Spinal cord (tissue), 10 donors: ENCODE data around the gene TMEM151A. TPM values are rescaled to one million over a fixed set of nuclear protein-coding genes. Genes with fewer than 3 reads are reported as not detected.
"Not testable (repeated sequence)": the region's sequence is repeated elsewhere in the genome, so short reads cannot be mapped to it uniquely, and the experiment has no call there.

Experiments
- DNase-seq, 6 donors: peaks; one replicate each; pipeline versions ENCODE4 v3.0.0 to v3.0.0-alpha.2; 2013 to 2015; ENCODE audit warnings: low spot score in 6 of 6, low read depth in 4 of 6
- H3K27ac ChIP-seq: one replicate; pipeline ENCODE4 v1.5.1; 2013; ENCODE audit warnings: low read depth, low read length, control low read depth
- H3K27me3 ChIP-seq: one replicate; pipeline ENCODE4 v1.6.1; 2013; ENCODE audit warnings: low read length; ENCODE audit not compliant: control insufficient read depth, insufficient read depth
- H3K36me3 ChIP-seq: one replicate; pipeline ENCODE4 v1.6.1; 2013; ENCODE audit warnings: low read length; ENCODE audit not compliant: control insufficient read depth, insufficient read depth
- H3K4me1 ChIP-seq: one replicate; pipeline ENCODE4 v1.6.1; 2013; ENCODE audit warnings: low read length; ENCODE audit not compliant: control insufficient read depth, insufficient read depth
- H3K4me3 ChIP-seq: one replicate; pipeline ENCODE4 v1.5.1; 2013; ENCODE audit warnings: low read depth, low read length, control low read depth
- H3K9me3 ChIP-seq: one replicate; pipeline ENCODE4 v1.6.1; 2013; ENCODE audit warnings: low read length; ENCODE audit not compliant: control insufficient read depth, insufficient read depth
- WGBS: methylation state at CpG from one replicate; pipeline ENCODE4 v1.1.5; 2013; ENCODE audit warnings: missing lambda C conversion rate; ENCODE audit not compliant: insufficient coverage; 5-methylcytosine and 5-hydroxymethylcytosine counted together
- polyA plus RNA-seq, 2 donors: library from polyadenylated mRNA; unstranded; fragments of 120-200 nt; gene quantifications; one replicate each; pipeline ENCODE4 v1.2.1, GENCODE V29; 2013; ENCODE audit not compliant: insufficient read length in 2 of 2
- total RNA-seq, 2 donors: library from RNA; depleted of rRNA in 1 of 2; stranded (reverse); fragments of 120-200 nt in 1 of 2; fragments of >200 nt in 1 of 2; gene quantifications; one replicate each; pipeline versions ENCODE4 v1.2.3 to v1.2.4, GENCODE V29; 2013 to 2014
- donor health status: healthy.

The TMEM151A gene
- total and polyA plus RNA-seq, 4 donors: 8.0 to 52.0 (median 34.6) TPM

GRCh38 chr11:66274219-66274618 is 17.5 kb upstream of the TMEM151A start:
- no peak overlapping the region for H3K27ac ChIP-seq
- no peaks in the 10 kb centered on the region for H3K27me3 ChIP-seq
- WGBS: 88% methylated on average over 1 of the region's 1 CpG
- H3K9me3 ChIP-seq: no peaks in the 10 kb centered on the region
- H3K36me3 ChIP-seq: peaks cover 63% of the 10 kb centered on the region
- no peak overlapping the region for H3K4me3 ChIP-seq
- H3K4me1 ChIP-seq: peaks cover 27% of the 10 kb centered on the region
- no peak for DNase-seq

GRCh38 chr11:66275396-66275795 is 16.3 kb upstream of the TMEM151A start:
- Histone ChIP-seq H3K27me3 (no peaks in the 10 kb centered on the region), H3K4me3 (no peak overlapping the region), H3K9me3 (no peaks in the 10 kb centered on the region), H3K36me3 (peaks cover 64% of the 10 kb centered on the region), H3K4me1 (peaks cover 31% of the 10 kb centered on the region), H3K27ac (no peak overlapping the region)
- WGBS: 89% methylated on average over 6 of the region's 8 CpGs
- DNase-seq: no peak

- Histone ChIP-seq H3K4me3 (no peak overlapping the region), H3K27ac (no peak overlapping the region), H3K36me3 (peaks cover 63% of the 10 kb centered on the region), H3K9me3 (no peaks in the 10 kb centered on the region), H3K27me3 (no peaks in the 10 kb centered on the region), H3K4me1 (peaks cover 35% of the 10 kb centered on the region)
- WGBS: 94% methylated on average over 8 of the region's 14 CpGs
- DNase-seq: no peak
These were observed 15.6 kb upstream of the TMEM151A start for GRCh38 chr11:66275984-66276612.

- H3K27ac ChIP-seq, H3K4me3 ChIP-seq, H3K9me3 ChIP-seq, H3K27me3 ChIP-seq, DNase-seq: not testable (repeated sequence)
- peaks cover 62% of the 10 kb centered on the region for H3K36me3 ChIP-seq
- peaks cover 40% of the 10 kb centered on the region for H3K4me1 ChIP-seq
- WGBS: 62% methylated on average over 7 of the region's 13 CpGs
These were observed 15.1 kb upstream of the TMEM151A start for GRCh38 chr11:66276619-66277018.

- H3K4me3 ChIP-seq, H3K27ac ChIP-seq, H3K27me3 ChIP-seq, H3K9me3 ChIP-seq, DNase-seq: not testable (repeated sequence)
- peaks cover 62% of the 10 kb centered on the region for H3K36me3 ChIP-seq
- WGBS: 71% methylated on average over 4 of the region's 4 CpGs
- peaks cover 44% of the 10 kb centered on the region for H3K4me1 ChIP-seq
These were observed 14.6 kb upstream of the TMEM151A start for GRCh38 chr11:66277064-66277463.

- Histone ChIP-seq H3K9me3 (no peaks in the 10 kb centered on the region), H3K27me3 (no peaks in the 10 kb centered on the region), H3K27ac (no peak within 1 kb of the TSS), H3K36me3 (peaks cover 59% of the 10 kb centered on the region), H3K4me1 (peaks cover 51% of the 10 kb centered on the region), H3K4me3 (peak within 1 kb of the TSS; percentile 45)
- peak in 2 of 6 donors; percentile 83 to 86 for DNase-seq
- 2% methylated on average over 84 of the region's 84 CpGs for WGBS
These were observed 14.0 kb upstream of the TMEM151A start, which contains the start of gene CNIH2 for GRCh38 chr11:66277471-66278362. Gene CNIH2 (plus strand): TSS chr11:66278175. CDS start chr11:66278457, 282 bp downstream.

- no peaks in the 10 kb centered on the region for H3K9me3 ChIP-seq
- H3K4me3 ChIP-seq: peak overlapping the region; percentile 45
- peak in 2 of 6 donors; percentile 79 to 84 for DNase-seq
- H3K27me3 ChIP-seq: no peaks in the 10 kb centered on the region
- H3K36me3 ChIP-seq: peaks cover 59% of the 10 kb centered on the region
- no peak overlapping the region for H3K27ac ChIP-seq
- WGBS: under 1% methylated on average over 24 of the region's 45 CpGs
- H3K4me1 ChIP-seq: peaks cover 59% of the 10 kb centered on the region
These were observed 13.2 kb upstream of the TMEM151A start for GRCh38 chr11:66278363-66279091.

GRCh38 chr11:66279092-66279734 is 12.5 kb upstream of the TMEM151A start:
- no peak overlapping the region for H3K27ac ChIP-seq
- WGBS: 16% methylated on average over 15 of the region's 15 CpGs
- peak in 1 of 6 donors; percentile 56 for DNase-seq
- peak overlapping the region; percentile 45 for H3K4me3 ChIP-seq
- H3K9me3 ChIP-seq: no peaks in the 10 kb centered on the region
- H3K4me1 ChIP-seq: peaks cover 64% of the 10 kb centered on the region
- peaks cover 61% of the 10 kb centered on the region for H3K36me3 ChIP-seq
- no peaks in the 10 kb centered on the region for H3K27me3 ChIP-seq

- peak in 2 of 6 donors; percentile 58 to 90 for DNase-seq
- Histone ChIP-seq H3K27me3 (no peaks in the 10 kb centered on the region), H3K4me1 (peaks cover 64% of the 10 kb centered on the region), H3K36me3 (peaks cover 61% of the 10 kb centered on the region), H3K27ac (no peak overlapping the region), H3K9me3 (no peaks in the 10 kb centered on the region), H3K4me3 (peak overlapping the region; percentile 9)
- 20% methylated on average over 13 of the region's 14 CpGs for WGBS
These were observed 11.3 kb upstream of the TMEM151A start for GRCh38 chr11:66280428-66280827.
